Effector memory CD8-positive, alpha-beta T cell (primary cell): ENCODE data around the gene COMT.

Experiments used
- ATAC-seq: fragments of 150-1000 bp; cut with Tn5 transposase; replicated peaks from 2 replicates; pipeline ENCODE4 v1.10.0; 2021; ENCODE audit warnings: mild to moderate bottlenecking, moderate library complexity
- DNase-seq, 3 experiments: peaks; one replicate each; pipeline ENCODE4 v3.0.0; 2021
- H3K27ac Mint-ChIP-seq, 2 donors: one replicate each; pipeline ENCODE4 v1.8.0; 2022; ENCODE audit warnings: mild to moderate bottlenecking in 2 of 2, mixed read lengths in 2 of 2, moderate library complexity in 2 of 2
- H3K27me3 Mint-ChIP-seq, 2 donors: one replicate each; pipeline ENCODE4 v1.8.0; 2022; ENCODE audit warnings: mixed read lengths in 2 of 2
- H3K36me3 Mint-ChIP-seq: one replicate; pipeline ENCODE4 v1.8.0; 2022; ENCODE audit warnings: mild to moderate bottlenecking, moderate library complexity, mixed read lengths; ENCODE audit not compliant: insufficient read depth
- H3K4me1 Mint-ChIP-seq, 2 donors: one replicate each; pipeline ENCODE4 v1.8.0; 2022; ENCODE audit warnings: low read depth in 2 of 2, mixed read lengths in 2 of 2
- H3K4me3 Mint-ChIP-seq, 2 donors: one replicate each; pipeline ENCODE4 v1.8.0; 2022; ENCODE audit warnings: mild to moderate bottlenecking in 2 of 2, mixed read lengths in 2 of 2, moderate library complexity in 2 of 2
- H3K9me3 Mint-ChIP-seq, 2 donors: one replicate each; pipeline ENCODE4 v1.8.0; 2022; ENCODE audit warnings: mixed read lengths in 2 of 2

The COMT gene

GRCh38 chr22:19970479-19971275 lies 29.1 kb downstream of the COMT start:
- Mint-ChIP-seq H3K27ac (peak overlapping the region in 1 of 2 donors; percentile 86), H3K4me3 (peak overlapping the region in 1 of 2 donors; percentile 29)
- ATAC-seq = peak; percentile 78

GRCh38 chr22:19971276-19972124 lies 29.9 kb downstream of the COMT start:
- H3K9me3 Mint-ChIP-seq = no peaks in the 10 kb centered on the region
- H3K27me3 Mint-ChIP-seq = no peaks in the 10 kb centered on the region
- peaks cover 13 to 24% of the 10 kb centered on the region in 2 donors for H3K4me1 Mint-ChIP-seq
- H3K4me3 Mint-ChIP-seq = peak overlapping the region in 1 of 2 donors; percentile 38
- no peak overlapping the region for H3K27ac Mint-ChIP-seq
- ATAC-seq (peak; percentile 45), DNase-seq (no peak)
- H3K36me3 Mint-ChIP-seq = peaks cover 17% of the 10 kb centered on the region

More at GRCh38 chr22:19970479-19971275, 29.1 kb downstream of the COMT start:
- peaks cover 17% of the 10 kb centered on the region for H3K36me3 Mint-ChIP-seq
- peak; percentile 80 to 85 (median 81) for DNase-seq
- no peaks in the 10 kb centered on the region for H3K9me3 Mint-ChIP-seq
- no peaks in the 10 kb centered on the region for H3K27me3 Mint-ChIP-seq
- peaks cover 13 to 24% of the 10 kb centered on the region in 2 donors for H3K4me1 Mint-ChIP-seq

GRCh38 chr22:19972251-19972650 lies 30.7 kb downstream of the COMT start:
- DNase-seq (no peak), ATAC-seq (no peak)
- Mint-ChIP-seq H3K27ac (no peak overlapping the region), H3K4me1 (peaks cover 13 to 24% of the 10 kb centered on the region in 2 donors), H3K36me3 (peaks cover 14% of the 10 kb centered on the region), H3K4me3 (no peak overlapping the region), H3K9me3 (no peaks in the 10 kb centered on the region), H3K27me3 (no peaks in the 10 kb centered on the region)

GRCh38 chr22:19972652-19973550 lies 31.3 kb downstream of the COMT start:
- peaks cover 13 to 24% of the 10 kb centered on the region in 2 donors for H3K4me1 Mint-ChIP-seq
- peaks cover 10% of the 10 kb centered on the region for H3K36me3 Mint-ChIP-seq
- DNase-seq (no peak), ATAC-seq (no peak)
- H3K9me3 Mint-ChIP-seq = no peaks in the 10 kb centered on the region
- no peak overlapping the region for H3K4me3 Mint-ChIP-seq
- H3K27ac Mint-ChIP-seq = no peak overlapping the region
- no peaks in the 10 kb centered on the region for H3K27me3 Mint-ChIP-seq

- ATAC-seq = no peak
- Mint-ChIP-seq H3K4me1 (peaks cover 13 to 24% of the 10 kb centered on the region in 2 donors), H3K27ac (peak overlapping the region; percentile 22 to 79)
Measured at GRCh38 chr22:19973551-19974267, 32.1 kb downstream of the COMT start.

GRCh38 chr22:19974268-19974861 lies 32.8 kb downstream of the COMT start:
- ATAC-seq (peak; percentile 53), DNase-seq (no peak)
- Mint-ChIP-seq H3K27me3 (no peaks in the 10 kb centered on the region), H3K27ac (peak overlapping the region; percentile 79 to 87), H3K4me1 (peaks cover 13 to 24% of the 10 kb centered on the region in 2 donors), H3K36me3 (peaks cover 7% of the 10 kb centered on the region), H3K9me3 (no peaks in the 10 kb centered on the region), H3K4me3 (no peak overlapping the region)

More at GRCh38 chr22:19973551-19974267, 32.1 kb downstream of the COMT start:
- DNase-seq = no peak
- H3K27me3 Mint-ChIP-seq = no peaks in the 10 kb centered on the region
- H3K9me3 Mint-ChIP-seq = no peaks in the 10 kb centered on the region
- peaks cover 10% of the 10 kb centered on the region for H3K36me3 Mint-ChIP-seq
- no peak overlapping the region for H3K4me3 Mint-ChIP-seq

GRCh38 chr22:19974935-19975706 lies 33.5 kb downstream of the COMT start:
- Mint-ChIP-seq H3K27ac (peak overlapping the region; percentile 12 to 87), H3K9me3 (no peaks in the 10 kb centered on the region), H3K27me3 (no peaks in the 10 kb centered on the region), H3K36me3 (peaks cover 7% of the 10 kb centered on the region), H3K4me1 (peaks cover 13 to 24% of the 10 kb centered on the region in 2 donors), H3K4me3 (no peak overlapping the region)
- DNase-seq (no peak), ATAC-seq (no peak)

GRCh38 chr22:19975707-19976035 lies 34.1 kb downstream of the COMT start:
- Mint-ChIP-seq H3K4me3 (no peak overlapping the region), H3K9me3 (no peaks in the 10 kb centered on the region), H3K27ac (peak overlapping the region in 1 of 2 donors; percentile 12), H3K4me1 (peaks cover 10 to 22% of the 10 kb centered on the region in 2 donors), H3K27me3 (no peaks in the 10 kb centered on the region), H3K36me3 (peaks cover 7% of the 10 kb centered on the region)
- ATAC-seq (no peak), DNase-seq (no peak)

- Mint-ChIP-seq H3K4me1 (peaks cover 5 to 18% of the 10 kb centered on the region in 2 donors), H3K36me3 (peaks cover 3% of the 10 kb centered on the region), H3K4me3 (no peak overlapping the region), H3K9me3 (no peaks in the 10 kb centered on the region), H3K27ac (no peak overlapping the region), H3K27me3 (no peaks in the 10 kb centered on the region)
- no peak for DNase-seq
- ATAC-seq = no peak
Measured at GRCh38 chr22:19976671-19977070, 35.1 kb downstream of the COMT start.

GRCh38 chr22:19977296-19978243 lies 36.0 kb downstream of the COMT start:
- no peaks in the 10 kb centered on the region for H3K9me3 Mint-ChIP-seq
- H3K36me3 Mint-ChIP-seq = peaks cover 3% of the 10 kb centered on the region
- DNase-seq = no peak
- ATAC-seq = no peak
- H3K4me1 Mint-ChIP-seq = peaks cover 5 to 13% of the 10 kb centered on the region in 2 donors
- H3K27me3 Mint-ChIP-seq = no peaks in the 10 kb centered on the region
- no peak overlapping the region for H3K4me3 Mint-ChIP-seq
- H3K27ac Mint-ChIP-seq = no peak overlapping the region

- no peak overlapping the region for H3K4me3 Mint-ChIP-seq
- no peak for DNase-seq
- H3K27ac Mint-ChIP-seq = no peak overlapping the region
- peaks cover 3% of the 10 kb centered on the region for H3K36me3 Mint-ChIP-seq
- peaks cover 5 to 13% of the 10 kb centered on the region in 2 donors for H3K4me1 Mint-ChIP-seq
- no peaks in the 10 kb centered on the region for H3K27me3 Mint-ChIP-seq
- ATAC-seq = no peak
- no peaks in the 10 kb centered on the region for H3K9me3 Mint-ChIP-seq
Measured at GRCh38 chr22:19978748-19979147, 37.2 kb downstream of the COMT start.
